ENCODE data around the gene ACAD8.

The ACAD8 gene

DNA sequence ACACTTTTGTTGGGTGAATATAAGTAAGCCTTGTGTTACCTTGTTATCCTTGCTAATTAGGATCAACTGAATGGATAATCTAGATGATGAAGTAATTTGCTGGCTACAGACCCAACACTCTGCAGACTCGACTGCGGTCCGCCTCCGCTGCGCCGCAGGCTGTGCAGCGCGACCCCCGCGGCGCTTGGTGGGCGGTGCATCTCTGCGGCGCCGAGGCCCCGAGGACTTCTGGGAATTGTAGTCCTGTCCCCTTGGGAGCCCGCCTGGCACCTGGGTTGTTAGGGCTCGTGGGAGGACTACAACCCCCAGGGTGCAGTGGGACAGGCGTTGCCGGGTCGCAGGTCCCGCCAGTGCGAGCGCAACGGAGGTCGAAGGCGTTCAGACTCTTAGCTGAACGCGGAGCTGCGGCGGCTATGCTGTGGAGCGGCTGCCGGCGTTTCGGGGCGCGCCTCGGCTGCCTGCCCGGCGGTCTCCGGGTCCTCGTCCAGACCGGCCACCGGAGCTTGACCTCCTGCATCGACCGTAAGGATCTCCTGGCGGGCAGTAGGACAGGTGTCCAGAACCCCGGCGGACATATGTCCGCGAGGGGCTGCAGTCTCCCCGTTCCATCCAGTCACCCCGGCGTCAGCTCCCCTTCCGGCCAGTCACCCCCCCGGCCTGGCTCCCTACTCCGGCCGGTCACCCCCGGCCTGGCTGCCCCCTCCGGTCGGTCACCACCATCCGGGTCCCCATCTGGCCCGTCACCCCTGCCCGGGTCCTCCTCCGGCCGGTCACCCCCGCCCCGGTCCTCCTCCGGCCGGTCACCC lies at the start of gene ACAD8, which contains the start of gene THYN1:
Gene ACAD8, plus strand, starts transcription at position 381 of the 806 bp plus-strand sequence. Its CDS starts 33 bp downstream, at position 414.
Gene THYN1, minus strand, starts transcription at position 165 of the 806 bp plus-strand sequence. CDS start 470 bp downstream, outside the sequence.
- peak; percentile 85 for DNase-seq

DNA sequence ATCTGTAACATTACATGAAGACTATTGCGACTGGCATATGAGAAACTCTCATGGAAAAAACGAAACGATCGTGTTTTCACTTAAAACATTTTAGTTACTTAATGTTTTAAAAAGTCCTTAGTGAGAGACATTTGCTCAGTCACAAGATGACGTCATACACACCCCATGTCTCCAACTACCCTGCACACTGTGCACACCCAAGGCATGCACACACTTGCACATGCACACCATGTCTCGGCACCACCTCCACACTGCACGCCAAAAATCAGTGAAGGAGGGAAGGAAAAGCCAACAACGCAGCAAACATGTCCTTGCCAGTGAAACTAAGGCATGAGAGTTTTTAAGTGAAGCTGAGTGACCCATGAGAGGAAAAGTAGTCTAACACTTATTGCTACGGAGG lies 47.6 kb upstream of the ACAD8 start:
- DNase-seq: no peak

DNA sequence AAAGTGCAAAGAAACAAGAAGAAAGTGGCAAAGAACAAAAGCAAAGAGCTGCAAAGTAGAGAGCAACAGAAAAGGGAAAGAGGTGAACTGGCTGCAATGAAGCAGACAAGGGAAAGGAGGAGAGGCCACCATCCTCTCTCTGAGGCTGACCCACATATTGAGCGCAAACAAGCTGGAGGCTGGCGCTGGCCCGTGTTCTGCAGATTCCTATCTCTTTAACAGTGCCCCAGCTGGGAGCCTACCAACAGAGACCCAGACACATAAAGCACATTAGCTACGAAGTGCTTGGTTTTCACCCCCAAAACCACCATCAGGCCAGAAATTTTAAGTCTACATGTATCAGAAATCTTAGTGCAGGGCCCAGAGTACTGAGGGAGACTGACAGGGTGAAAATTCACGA lies 47.2 kb upstream of the ACAD8 start:
- DNase-seq: no peak

DNA sequence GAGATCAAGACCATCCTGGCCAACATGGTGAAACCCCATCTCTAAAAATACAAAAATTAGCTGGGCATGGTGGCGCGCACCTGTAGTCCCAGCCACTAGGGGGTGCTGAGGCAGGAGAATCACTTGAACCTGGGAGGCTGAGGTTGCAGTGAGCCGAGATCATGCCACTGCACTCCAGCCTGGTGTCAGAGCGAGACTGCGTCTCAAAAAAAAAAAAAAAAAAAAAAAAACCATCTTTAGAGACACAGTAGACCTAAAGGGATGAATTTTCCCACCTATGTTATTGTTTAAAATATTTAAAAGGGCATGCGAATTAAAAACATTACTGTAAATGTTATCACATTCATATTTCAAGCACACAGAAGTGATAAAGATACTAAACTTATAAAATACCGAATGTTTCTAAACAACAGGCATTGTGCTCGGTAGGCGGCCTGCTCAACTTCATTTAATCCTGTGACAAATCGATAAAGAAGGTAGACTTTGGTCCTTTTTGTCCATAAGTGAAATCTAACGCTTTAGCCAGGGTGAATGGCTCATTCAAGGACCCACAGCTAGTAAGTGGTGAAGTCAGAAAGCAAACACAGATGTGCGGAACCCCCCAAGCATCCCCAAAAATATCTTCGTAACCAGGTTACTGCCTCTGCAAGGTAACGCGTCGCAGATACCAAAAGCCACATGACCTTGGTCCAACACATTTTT lies 45.7 kb upstream of the ACAD8 start:
- no peak for DNase-seq

DNA sequence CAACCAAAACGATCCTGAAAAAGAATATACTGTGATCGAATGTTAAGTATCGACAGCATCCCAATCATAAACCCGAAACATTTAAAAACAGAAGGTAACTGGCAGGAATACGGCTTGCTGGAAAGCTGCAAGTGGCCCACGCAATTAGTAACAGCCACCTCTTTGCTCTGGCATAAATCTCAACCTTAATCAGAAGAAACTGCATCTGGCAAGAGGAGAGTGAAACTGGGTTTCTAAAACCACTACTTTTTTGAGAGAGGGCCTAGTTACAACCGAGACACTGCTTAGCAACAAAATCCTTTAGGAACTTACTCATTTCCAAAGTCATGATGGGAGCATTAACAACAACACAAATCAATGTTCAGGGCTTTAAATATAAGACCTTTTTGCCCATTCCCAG lies 37.5 kb upstream of the ACAD8 start:
- no peak for DNase-seq

DNA sequence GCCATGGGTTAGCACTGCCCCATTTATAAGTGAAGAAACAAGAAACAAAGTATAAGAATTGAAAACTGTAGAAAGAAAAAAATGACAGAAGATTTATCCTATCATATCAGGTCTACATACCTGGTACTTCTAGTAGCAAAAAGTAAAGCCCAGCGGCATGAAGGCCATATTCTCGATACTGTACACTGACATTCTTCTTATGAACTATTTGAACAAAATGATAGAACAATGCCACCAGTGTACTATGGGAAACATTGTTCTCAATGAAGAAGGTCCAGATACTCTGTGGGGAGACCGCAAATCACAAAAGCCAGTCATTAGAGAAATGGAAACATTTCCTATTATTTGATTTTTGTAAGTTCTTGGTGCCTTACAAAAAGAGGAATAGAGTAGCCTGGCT lies 36.6 kb upstream of the ACAD8 start:
- DNase-seq: no peak

DNA sequence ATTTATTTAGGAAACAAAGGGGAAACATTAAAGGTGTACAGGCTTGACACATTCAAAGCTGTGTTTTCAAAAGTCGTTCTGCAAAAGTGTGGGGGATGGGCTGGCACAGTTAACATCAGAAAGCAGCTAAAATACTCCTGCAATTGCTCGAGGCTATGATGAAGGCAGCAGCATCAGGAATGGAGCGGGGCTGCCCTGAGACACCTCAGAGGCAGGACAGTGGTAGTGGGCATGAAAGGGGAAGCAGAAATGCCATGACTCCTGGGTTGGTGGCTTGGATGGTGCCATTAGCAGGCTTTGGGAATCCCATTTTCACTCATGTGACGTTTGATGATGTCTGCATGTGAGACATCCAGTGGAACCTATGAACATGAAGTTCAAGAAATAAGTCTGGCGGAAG lies 30.2 kb upstream of the ACAD8 start:
- DNase-seq: no peak

DNA sequence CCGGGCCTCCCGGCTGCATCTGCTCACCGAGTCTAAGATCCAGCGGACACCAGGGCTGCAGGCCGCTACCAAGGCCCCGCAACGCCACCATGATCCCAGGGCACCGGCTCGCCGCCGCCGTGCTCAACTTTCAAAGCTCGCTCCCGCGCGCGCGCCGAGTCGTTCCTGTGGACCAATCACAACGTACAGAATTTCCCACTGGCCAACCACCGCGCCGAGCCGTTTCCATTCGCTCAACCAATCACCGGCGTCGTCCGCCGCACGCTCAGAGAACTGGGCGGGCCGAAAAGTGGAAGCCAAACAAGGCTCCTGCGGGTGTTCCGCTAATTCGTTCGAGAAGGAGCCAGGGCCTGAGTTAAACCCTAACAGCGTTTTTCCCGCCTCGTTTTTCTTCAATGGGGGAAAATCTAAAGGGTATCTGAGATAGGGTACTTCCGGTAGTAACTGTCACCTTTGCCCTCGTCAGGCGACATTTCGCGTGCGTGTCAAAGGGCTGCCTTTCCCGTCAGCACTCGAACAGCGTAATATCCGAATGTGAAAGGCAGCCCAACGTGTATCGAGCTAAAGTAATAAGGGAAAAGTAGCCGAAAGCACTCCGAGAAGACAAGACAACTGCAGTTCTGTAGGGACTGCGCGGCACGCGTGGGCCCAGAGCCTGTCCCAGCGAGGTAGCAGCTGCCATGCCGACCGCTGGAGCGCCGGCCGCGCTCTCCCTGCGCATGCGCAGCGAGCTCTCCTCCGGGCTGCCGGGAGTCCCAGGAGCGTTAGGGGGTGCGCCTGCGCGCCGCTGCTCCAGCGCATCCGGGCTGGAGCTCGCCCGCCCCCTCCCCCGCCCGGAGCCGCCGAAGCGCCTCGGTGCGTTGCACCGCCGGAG lies 29.3 kb upstream of the ACAD8 start, which contains the start of the genes NCAPD3 and VPS26B:
Gene NCAPD3, minus strand, starts transcription at position 132 of the 874 bp plus-strand sequence. Its CDS starts 41 bp downstream, at position 91.
Gene VPS26B, plus strand, starts transcription at position 836 of the 874 bp plus-strand sequence. CDS start 452 bp downstream, outside the sequence.
- DNase-seq: peak; percentile 89

DNA sequence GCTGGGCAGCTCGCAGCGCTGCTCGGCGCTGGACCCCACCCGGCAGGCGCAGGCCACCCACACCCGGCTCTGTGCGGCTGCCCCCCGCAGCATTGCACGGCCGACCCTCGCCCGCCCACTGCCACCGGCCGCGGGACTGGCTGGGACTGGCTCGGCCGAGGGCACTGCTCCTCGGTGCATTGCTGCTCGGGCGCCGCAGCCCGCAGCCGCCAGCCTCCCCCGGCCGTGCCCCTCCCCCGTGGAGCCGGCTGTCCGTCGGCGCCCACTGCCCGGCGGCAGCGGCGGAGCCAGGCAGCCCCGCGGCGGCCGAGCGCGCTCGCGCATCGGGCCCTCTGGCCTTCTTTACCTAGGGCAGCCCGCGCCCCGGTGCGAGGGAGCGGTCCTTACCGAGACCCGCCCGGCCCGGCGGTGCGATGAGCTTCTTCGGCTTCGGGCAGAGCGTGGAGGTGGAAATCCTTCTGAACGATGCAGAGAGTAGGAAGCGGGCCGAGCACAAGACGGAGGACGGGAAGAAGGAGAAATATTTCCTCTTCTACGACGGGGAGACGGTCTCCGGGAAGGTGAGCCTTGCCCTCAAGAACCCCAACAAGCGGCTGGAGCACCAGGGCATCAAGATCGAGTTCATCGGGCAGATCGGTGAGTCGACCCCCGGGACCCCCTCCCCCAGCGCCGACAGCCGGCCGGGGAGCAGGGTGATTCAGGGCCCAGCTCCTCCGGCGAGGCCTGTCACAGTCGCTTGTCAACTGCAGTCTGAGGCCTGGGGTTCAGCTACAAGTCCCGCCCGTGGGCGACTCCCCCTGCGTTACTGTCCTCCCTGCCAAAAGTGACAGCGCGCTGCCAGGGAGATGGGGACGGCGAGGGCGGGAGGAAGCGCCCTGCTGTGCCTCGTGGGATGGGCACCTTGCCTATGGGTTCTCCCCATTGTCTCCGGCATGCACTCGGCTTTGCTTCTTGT lies 28.4 kb upstream of the ACAD8 start:
- peak; percentile 19 for DNase-seq

DNA sequence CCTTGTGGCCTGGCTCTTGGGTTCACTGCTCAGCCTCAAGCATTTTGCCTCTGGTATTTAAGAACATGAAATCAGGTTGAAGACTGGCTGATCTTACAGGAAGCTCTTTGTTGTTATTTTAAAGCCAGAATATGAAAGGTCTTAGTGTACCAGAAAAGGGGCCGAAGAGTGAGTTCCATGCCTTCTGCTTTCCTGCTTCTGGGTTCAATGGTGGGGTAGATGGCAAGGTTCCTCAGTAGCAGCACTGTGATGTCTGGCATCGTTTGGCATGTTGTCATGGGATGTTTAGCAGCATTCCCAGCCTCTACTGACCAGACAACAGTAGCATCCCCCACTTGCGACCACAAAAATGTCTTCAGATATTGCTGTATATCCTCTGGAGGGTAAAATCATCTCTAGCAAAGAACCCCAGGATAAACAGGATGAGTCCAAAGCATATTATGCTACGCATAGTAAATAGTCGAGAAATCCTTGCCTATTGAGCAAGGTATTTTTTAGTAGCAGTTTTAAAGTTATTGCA lies 26.5 kb upstream of the ACAD8 start:
- no peak for DNase-seq

DNA sequence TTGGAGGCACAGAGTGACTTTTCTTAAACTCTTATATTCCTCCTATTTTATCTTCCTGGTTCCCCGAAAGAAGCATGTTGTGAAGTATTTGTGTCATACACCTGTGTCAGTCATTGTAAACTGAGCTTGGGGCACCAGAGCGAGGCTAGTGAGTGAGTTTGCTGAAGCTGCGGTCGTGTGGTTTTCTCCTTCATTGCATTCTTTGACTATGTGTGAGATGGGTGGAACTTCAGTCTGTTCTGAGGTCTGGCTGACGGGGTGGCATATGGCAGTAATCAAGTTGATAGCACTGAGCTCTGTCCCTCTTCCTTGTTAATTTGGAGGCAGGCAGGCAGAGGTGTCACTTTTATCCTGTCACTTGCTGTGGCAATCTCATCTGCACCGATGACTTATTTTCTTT lies 24.7 kb upstream of the ACAD8 start:
- DNase-seq: peak; percentile 34

DNA sequence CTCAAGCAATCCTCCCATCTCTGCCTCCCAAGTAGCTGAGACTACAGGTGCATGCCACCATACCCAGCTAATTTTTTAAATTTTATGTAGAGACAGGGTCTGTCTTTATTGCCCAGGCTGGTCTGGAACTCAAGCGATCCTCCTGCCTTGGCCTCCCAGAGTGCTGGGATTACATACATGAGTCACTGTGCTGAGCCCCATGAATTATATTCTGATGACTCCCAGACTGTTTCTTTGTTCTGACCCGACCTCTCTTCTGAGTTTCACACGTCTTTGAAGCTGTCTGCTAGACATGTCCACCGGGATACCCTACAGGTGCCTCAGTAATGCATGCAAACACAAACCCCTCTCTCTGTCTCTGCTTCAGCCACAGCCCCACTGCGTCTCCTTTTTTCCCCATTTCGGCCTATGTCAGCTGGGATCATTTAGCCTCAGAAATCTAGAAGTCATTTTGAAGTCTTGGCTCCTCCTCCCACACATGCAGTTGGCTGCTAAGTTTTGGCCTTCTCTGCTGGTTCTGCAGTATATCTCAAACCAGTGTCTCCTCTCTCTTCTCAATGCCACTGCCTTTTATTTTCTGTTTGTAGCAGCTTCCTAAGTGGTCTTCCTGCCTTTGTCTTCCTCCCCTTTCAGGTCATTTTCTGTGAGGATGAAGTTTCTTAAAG lies 24.1 kb upstream of the ACAD8 start:
- DNase-seq: no peak

DNA sequence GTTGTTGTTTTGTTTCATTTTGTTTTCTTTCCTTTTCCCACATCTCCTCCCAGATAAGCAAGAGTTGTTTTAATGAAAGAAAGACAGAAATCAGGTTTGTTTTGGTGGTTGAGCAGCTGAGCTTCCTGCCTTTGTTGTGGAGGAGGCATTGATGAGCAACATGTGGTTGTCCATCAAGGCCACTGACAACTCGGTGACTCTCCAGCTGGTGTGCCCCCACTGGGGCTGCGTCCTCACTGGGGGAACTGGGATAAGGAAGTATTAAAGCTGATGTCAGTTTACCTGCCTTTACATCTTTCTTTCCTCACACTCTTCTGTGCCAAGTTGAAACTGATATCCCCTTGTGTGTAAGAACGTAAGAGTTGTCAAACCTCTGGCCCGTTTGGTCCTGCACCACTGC lies 23.0 kb upstream of the ACAD8 start:
- DNase-seq: no peak

DNA sequence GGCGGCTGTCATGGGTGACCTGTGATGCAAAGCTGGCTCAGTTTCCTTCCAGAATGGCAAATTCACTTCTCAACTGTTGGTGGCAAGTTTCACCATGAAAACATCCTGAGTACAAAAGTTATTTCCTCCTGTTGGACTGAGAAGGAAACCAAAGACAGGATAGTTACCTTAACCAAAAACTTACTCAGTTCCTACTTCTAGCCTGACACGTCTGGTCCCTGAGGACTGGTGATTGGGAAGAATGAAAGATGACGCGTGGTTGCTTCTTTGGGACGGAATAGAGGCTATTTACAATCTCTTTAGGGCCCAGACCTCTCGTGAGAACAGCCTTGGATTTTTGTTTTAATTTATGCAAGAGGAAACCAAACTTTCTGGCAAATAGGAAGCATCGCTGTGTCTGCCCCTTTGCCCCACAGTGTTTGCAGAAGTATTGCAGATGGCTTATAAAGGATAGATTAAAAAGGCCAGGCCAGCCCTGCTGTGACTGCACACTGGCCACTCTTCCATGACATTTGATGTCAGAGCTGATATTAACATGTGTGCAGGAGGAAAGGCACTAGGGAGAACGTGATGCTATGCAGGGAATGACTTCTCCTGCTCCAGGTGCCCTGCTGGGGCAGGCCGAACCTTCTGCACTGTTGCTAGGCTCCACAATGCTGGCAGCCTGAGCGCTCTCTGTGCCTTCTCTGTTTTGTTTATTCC lies 21.3 kb upstream of the ACAD8 start:
- DNase-seq: no peak

DNA sequence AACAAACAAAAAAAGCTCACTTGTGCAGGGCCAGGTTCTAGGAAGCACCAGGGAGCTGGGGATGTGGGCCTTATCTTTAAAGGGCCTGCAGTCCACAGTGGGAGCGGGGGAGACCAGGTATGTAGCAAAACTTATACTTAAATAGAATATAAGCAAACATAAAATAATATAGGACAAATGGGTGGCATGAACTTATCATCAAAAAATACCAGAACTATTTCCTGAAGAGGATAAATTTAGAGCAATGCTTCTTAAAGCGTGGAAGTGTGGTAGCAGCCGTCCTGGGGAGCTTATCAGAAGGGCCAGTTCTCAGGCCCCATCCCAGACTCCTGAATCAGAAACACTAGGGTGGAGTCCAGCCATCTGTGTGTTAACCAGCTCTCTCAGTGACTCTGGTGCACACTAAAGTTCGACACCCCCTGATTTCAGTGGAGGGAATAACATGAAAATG lies 19.6 kb upstream of the ACAD8 start:
- DNase-seq: no peak

DNA sequence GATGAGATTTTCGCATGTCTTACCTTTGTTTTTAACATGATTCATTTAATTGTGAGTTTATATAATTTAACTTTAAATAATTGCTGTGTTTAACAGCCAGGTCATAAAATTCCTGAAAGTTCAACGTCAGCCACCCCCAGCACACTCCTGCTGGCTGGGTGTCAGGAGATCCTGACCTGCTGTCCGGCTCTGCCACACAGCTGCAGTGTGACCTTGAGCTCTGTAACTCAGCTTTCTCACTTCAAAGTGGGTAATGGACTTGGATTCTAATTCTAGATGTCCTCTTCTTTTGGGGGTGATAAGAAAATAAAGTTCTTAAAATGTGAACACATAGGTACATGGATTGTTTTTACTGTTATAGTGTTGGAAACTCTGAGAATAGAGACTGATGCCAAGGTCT lies 18.0 kb upstream of the ACAD8 start:
- DNase-seq: no peak

DNA sequence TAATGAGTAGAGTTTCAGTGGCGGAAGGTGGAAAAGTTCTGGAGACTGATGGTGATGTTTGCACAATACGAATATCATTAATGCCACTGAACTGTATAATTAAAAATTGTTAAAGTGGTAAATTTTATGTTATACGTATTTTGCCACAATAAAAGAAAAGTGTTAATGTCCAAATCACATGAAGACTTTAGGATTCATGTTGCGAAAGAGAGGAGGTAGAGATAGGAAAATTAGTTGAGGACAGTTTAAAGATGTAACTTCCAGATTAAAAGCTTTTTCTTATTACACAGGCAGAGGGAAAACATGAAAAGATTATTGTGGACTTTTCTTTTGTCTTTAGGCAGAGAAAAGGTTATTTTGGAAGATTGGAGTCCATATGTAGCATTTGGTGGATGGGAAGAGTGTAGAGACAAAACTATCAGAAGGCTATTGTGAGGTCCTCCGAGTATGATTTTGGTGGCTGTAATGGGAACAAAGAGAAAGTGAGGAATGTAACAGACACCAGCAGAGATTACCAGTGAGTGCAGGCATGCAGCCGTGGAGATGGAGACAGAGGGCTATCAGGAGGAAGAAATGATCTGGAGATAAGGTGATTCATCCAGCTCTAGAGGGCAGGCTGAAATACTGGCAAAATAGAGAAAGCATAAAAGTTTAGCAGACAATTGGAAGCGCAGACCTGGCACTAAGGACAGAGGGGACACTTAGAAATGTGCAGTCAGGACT lies 16.4 kb upstream of the ACAD8 start:
- DNase-seq: no peak

DNA sequence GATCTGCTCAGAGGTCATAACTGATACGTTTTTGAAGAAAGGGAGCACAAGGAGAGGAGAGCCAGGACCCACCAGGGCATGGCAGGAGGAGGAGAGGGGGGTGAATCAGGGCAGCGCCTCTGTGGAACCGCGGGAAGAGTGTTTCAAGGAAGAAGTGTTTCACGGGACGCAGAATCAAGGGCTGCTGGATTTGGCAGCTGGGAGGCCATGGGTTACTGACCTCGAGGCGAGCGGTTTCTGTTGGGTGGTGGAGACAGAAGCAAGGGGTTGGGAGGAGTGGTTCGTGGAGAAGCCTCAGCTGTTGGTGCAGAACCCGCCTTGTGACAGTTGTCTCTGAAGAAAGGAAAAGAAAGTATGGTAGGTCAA lies 15.8 kb upstream of the ACAD8 start:
- no peak for DNase-seq

DNA sequence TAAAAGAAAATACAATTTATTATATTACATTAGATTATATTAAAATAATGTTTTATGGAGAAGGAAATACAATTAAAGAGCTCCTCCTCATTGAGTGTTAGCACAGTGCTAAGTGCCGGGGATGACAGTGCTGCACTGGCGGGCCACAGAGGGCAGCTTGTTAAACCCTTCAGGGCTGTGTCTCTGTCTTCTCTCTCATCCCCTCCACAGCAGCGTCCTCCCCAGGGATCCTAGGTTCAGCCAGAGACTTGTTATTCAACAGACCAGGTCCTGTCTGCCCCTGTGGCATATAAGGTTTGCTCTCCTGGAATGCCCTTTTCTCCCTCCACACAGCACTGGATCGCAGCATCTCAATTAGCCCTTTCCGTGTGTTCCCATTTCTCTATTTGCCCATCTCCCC lies 14.4 kb upstream of the ACAD8 start:
- DNase-seq: no peak

DNA sequence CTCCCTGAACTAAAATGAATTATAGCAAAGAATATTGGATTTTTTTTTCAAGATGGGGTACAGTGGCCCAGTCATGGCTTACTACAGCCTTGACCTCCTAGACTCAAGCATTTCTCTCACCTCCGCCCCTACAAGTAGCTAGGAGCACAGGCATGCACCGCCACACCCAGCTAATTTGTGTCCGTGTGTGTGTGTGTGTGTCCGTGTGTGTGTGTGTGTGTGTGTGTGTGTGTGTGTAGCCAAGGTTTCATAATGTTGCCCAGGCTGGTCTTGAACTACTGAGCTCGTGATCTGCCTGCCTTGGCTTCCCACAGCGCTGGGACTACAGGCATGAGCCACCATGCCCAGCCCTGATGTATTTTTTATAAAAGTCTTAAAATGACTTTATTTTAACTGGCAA lies 12.8 kb upstream of the ACAD8 start:
- DNase-seq: no peak

Measured in NCI-H2171 (cell line).